ENCODE results near the gene GAB4.
"Not testable (repeated sequence)": the region's sequence is repeated elsewhere in the genome, so short reads cannot be mapped to it uniquely, and the experiment has no call there.

The GAB4 gene

GRCh38 chr22:16958475-16958874 lies 49.5 kb downstream of the GAB4 start:
- DNase-seq (ENCODE audit: low read depth), result no peak

GRCh38 chr22:16957781-16958180 lies 50.2 kb downstream of the GAB4 start:
- no peak for DNase-seq (ENCODE audit: low read depth)

GRCh38 chr22:16956290-16956689 lies 51.7 kb downstream of the GAB4 start:
- no peak for DNase-seq (ENCODE audit: low read depth)

- DNase-seq (ENCODE audit: low read depth), result no peak
Measured at GRCh38 chr22:16955678-16956210, 52.3 kb downstream of the GAB4 start.

GRCh38 chr22:16955081-16955480 lies 52.9 kb downstream of the GAB4 start:
- no peak for DNase-seq (ENCODE audit: low read depth)

- no peak for DNase-seq (ENCODE audit: low read depth)
Measured at GRCh38 chr22:16954060-16954403, 54.0 kb downstream of the GAB4 start.

- DNase-seq (ENCODE audit: low read depth), result no peak
Measured at GRCh38 chr22:16953206-16954059, 54.6 kb downstream of the GAB4 start.

GRCh38 chr22:16949561-16949960 lies 58.5 kb downstream of the GAB4 start:
- DNase-seq (ENCODE audit: low read depth), result no peak

- no peak for DNase-seq (ENCODE audit: low read depth)
Measured at GRCh38 chr22:16937811-16938210, 70.2 kb downstream of the GAB4 start.

- not testable (repeated sequence) for DNase-seq (ENCODE audit: low read depth)
Measured at GRCh38 chr22:16937209-16937608, 70.8 kb downstream of the GAB4 start.

GRCh38 chr22:16936625-16937024 lies 71.4 kb downstream of the GAB4 start:
- DNase-seq (ENCODE audit: low read depth), result no peak

GRCh38 chr22:16935209-16935608 lies 72.8 kb downstream of the GAB4 start:
- DNase-seq (ENCODE audit: low read depth), result no peak

GRCh38 chr22:16933291-16934282 lies 74.4 kb downstream of the GAB4 start:
- DNase-seq (ENCODE audit: low read depth), result no peak

GRCh38 chr22:16932577-16932976 lies 75.4 kb downstream of the GAB4 start:
- DNase-seq (ENCODE audit: low read depth), result no peak

GRCh38 chr22:16925407-16925966 lies 82.5 kb downstream of the GAB4 start:
- no peak for DNase-seq (ENCODE audit: low read depth)

- no peak for DNase-seq (ENCODE audit: low read depth)
Measured at GRCh38 chr22:16922706-16923105, 85.3 kb downstream of the GAB4 start.

GRCh38 chr22:16922076-16922475 lies 85.9 kb downstream of the GAB4 start:
- no peak for DNase-seq (ENCODE audit: low read depth)

- DNase-seq (ENCODE audit: low read depth), result peak; percentile 40
Measured at GRCh38 chr22:16917144-16918003, 90.6 kb downstream of the GAB4 start.

GRCh38 chr22:16915701-16916100 lies 92.3 kb downstream of the GAB4 start:
- no peak for DNase-seq (ENCODE audit: low read depth)

- not testable (repeated sequence) for DNase-seq (ENCODE audit: low read depth)
Measured at GRCh38 chr22:16914911-16915310, 93.1 kb downstream of the GAB4 start.

GRCh38 chr22:16914006-16914405 lies 94.0 kb downstream of the GAB4 start:
- DNase-seq (ENCODE audit: low read depth), result no peak
